SHP77 (cell line): ENCODE results near the gene CCDC188.

Experiments used
- DNase-seq, 2 experiments: peaks; one replicate each; lab custom pipeline; 2025; lab: John Stamatoyannopoulos, UW

The CCDC188 gene

DNA sequence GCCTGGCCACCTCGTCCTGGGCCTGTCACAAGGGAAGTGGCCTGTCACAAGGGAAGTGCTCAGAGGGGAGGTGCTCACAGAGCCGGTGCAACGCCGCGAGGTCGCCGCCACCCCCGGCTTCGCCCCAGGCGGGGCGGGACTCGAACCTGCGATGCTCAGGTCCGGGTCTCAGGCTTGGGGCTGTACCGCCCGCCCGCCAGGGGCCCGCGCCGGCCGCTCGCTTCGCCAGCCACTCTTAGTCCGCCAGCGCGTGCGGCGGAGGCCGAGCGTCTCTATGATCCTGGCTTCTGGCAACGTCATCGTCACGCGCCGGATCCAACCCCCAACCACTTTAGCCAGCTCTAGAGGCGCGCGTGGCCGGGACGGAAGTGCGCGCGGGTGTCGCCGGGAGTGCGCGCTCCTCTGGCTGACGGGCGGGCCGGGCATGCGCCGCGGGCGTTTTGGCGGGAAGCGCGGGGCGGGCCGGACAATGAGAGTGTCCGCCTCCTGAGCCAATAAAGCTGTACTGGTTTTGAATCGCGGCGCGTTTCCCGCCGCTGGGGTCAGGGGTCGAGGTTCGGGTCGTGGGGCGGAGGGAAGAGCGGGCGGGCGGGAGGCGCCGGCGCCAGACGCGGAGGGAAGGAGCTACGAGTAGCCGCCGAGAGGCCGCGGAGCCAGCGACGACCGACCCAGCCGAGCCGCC is 33.8 kb downstream of the CCDC188 start, which contains the start of gene TRMT2A:
TRMT2A (minus strand) TSS at position 276 of the 682 bp plus-strand sequence. CDS start 320 bp downstream, outside the sequence.
- DNase-seq = peak; percentile 92 to 95

DNA sequence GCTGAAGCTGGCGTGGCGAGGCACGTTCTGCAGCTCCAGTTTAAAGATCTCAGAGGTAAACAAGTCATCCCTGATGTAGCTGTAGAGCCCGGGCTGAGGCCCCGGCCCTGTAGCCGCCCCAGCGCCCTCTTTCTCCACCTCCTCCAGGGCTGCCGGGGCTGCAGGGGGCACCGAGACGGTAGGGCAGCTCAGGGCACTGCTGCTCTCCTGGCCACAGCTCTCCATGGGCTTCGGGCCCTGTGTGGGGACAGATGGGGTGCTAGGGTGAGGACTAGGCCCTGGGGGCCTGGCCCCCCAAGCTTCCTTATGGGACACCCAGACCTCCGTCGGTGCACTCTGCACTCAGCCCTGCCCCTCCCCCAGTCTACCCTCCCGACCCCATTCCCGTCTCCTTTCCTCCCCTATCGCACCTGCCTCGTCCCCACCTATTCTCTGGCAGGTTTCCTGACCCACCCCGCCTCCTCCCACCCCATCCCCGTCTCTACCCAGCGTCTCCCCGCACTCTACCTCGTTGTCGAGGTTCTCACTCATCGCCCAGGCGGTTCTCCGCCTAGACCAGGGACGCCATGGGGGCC is 34.4 kb downstream of the CCDC188 start:
- no peak for DNase-seq

DNA sequence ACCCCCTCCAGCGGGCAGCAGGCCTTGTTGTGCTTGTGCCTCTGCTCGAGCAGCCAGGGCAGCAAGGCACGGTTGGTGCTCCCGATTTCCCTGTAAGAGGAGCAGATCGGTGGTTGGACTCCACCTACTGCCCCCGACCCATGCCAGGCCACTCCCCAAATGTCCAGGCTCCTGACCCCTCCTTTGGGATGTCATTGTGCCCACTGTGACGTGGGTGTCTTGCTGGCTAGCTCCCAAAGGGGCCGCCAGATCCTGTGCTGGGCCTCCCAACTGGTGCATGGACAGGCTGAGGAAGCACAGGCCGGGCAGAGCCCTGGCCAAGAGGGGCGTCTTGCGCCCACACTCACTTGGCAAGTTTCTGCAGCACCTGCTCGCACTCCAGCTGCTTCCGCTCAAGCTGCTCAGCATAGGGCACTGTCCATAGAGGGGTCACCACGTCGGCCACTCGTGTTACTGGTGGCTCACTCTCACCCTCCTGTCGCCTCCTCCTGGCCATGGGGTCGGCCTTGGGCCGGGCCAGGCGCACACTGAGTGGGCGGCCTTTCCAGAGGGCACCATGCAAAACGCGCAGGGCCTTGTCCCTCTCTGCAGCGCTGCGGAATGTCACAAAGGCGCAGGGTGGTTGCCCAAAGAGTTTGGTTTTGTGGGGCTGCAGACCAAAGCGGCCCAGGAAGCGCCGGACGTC is 35.0 kb downstream of the CCDC188 start, which contains the start of gene RANBP1:
RANBP1 (plus strand) TSS at position 414 of the 685 bp plus-strand sequence; CDS start at position 495, 81 bp downstream.
- DNase-seq = peak in 1 of 2 experiments; percentile 14

- no peak for DNase-seq
These were observed 36.1 kb downstream of the CCDC188 start for GRCh38 chr22:20114506-20115475.

- DNase-seq = no peak
These were observed 37.1 kb downstream of the CCDC188 start for GRCh38 chr22:20113551-20114310.

DNA sequence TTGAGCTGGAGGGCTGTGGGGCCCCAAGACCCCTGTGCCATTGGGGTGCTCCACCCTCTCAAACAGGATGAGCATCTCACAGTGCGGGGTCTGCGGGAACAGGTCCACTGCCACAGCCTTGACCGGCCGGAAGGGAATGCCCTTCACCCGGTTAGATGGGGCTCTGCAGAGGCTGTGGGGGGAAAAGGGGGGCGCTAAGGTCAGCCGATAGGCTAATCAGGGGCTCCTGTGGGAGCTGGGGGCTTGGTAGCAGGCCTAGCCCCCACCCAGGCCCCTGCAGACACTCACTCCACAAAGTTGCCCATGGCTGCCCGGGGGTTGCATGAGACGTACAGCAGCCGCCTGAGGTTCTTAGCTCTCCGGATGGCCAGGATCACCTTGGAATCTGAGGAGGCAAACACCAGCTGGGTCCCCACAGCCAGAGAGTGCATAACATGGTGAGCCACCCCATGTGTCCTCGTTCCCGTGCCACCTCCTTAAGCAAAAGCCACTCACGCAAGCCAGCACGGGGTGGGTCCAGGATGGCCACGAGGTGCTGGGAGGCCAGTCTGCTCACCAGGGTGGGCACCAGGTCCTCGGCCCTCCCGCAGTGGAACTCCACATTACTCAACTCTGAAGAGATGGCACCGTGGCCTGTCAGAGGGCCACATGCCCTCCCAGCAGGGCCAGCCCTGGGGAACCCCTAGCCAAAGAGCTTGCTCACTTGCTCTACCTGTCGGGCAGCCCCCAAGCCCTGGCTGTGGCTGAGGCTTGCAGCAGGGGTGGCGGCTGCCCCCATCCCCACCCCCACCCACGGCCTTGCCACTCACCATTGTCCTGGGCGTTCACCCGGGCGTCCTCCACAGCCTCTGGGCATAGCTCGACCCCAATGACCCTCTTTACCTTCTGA is 38.0 kb downstream of the CCDC188 start:
- no peak for DNase-seq

GRCh38 chr22:20111689-20112622 is 38.9 kb downstream of the CCDC188 start:
- DNase-seq = no peak

- DNase-seq = peak; percentile 36 to 45
These were observed 39.7 kb downstream of the CCDC188 start for GRCh38 chr22:20111045-20111688.

GRCh38 chr22:20110359-20110985 is 40.4 kb downstream of the CCDC188 start:
- no peak for DNase-seq

DNA sequence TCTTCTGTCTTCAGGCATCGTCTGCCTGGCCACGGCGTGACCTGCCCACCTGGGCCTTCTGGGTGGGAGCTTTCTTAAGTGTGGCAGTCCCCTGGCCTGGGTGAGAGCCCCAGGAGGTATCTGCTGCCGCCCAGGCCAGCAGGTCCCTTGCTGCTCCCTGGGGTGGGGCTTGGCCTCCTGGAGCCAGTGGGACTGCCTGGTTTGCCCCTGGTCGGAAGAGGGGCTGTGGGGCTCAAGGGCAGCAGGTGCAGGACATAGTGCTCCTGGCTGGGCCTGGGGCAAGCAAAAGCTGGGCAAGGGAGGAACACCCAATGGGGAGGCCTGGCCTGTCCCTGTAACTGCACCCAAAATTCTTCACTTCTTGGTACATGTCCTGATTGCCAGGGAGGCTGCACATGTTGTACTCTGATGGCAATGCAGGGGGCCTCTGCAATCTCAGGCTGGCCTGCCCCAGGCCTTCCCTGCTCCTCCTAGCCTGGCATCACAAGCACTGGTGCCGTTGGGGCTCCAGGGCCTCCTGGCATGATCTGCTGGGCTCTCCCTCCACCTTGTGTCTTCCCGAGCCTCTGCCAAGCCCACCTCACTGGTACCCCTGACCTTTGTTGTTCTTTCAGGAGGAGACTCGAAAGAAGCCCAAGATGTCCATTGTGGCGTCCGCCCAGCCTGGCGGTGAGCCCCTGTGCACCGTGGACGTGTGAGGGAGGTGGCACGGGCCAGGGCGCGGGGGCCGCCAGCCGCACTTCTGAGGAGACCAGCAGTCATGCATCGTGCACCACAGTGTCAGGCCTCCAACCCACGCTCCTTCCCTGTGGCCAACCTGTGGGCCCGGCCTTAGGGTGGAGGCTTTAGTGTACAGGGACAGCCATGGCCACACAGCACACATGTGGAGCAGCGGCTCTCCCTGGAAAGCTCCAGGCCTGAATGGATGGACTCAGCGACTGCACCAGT is 41.2 kb downstream of the CCDC188 start:
- no peak for DNase-seq

DNA sequence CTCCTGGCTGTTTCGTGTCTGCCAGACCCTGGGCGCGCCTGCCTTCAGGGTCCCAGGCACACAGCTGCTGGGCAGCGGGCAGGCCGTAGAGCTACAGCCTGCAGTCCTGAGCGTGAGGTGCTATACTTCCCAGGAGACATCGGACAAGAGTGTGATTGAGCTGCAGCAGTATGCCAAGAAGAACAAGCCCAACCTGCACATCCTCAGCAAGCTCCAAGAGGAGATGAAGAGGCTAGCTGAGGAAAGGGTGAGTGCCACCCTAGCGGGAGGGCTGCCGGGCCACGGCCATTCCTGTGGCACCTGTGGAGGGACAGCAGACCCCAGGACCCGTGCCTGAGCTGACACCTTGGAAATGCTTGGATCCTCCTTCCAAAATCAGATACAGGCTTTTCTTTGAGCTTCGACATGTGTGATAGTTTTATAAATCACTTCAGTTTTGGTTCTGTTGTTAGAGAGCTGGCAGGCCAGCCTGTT is 42.1 kb downstream of the CCDC188 start:
- DNase-seq = no peak

- DNase-seq = no peak
These were observed 42.7 kb downstream of the CCDC188 start for GRCh38 chr22:20107951-20108756.

DNA sequence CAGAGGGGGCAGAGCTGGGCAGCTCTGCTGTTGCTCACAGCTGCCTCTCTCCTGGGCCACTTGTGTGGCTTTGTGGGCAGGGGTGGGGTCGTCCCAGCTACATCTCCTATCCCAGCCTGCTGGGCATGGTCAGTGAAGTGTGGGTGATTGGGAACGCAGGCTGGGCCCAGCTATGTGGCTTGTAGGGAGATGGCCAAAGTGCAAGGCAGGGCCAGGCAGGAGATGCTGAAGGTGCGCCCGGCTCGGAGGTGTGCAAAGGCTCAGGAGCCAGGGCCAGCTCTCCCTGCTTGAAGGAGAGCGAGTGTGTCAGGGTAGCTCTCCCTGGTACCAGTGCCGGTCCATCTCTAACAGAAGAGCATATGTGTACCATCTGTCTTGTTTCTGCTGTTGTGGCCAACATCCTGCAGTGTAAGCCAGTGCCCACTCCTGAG is 43.4 kb downstream of the CCDC188 start:
- no peak for DNase-seq

- DNase-seq = no peak
These were observed 44.0 kb downstream of the CCDC188 start for GRCh38 chr22:20106849-20107237.

DNA sequence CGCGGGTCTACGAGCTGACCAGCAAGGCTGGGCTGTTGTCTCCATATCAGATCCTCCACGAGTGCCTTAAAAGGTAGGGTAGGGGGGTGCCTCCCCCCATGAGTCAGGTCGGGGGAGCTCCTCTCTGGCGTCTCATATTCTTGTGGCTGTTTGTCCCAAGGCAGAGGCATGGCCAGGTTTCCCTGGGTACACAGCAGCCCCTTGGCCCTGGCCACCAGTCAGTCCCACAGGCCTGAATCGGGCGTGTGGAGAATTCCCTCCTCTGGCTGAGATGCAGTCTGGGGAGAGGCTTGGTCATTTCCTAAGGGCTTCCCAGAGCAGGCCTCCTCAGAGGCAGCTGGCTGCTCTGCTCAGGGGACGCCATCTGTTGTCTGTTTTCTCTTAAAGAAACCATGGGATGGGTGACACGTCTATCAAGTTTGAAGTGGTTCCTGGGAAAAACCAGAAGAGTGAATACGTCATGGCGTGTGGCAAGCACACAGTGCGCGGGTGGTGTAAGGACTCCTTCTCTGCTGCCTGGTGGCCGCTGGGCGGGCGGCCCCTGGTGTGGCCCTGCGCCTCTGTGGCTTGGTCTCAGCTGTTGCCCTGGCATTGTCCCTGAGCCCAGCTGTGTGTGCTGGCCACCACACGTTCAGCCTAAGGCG is 44.5 kb downstream of the CCDC188 start:
- no peak for DNase-seq
